GM19395 (cell line): ENCODE measurements around the gene APOBEC2.

ENCODE experiments used
- ATAC-seq: cut with Tn5 transposase; IDR thresholded peaks from one replicate; pipeline ENCODE4 v1.9.1; 2021; ENCODE audit warnings: mild to moderate bottlenecking, moderate library complexity; ENCODE audit not compliant: unreplicated experiment

The APOBEC2 gene

GRCh38 chr6:41037107-41037900 is 15.7 kb upstream of the APOBEC2 start:
- no peak for ATAC-seq

- no peak for ATAC-seq
Measured at GRCh38 chr6:41038205-41038604, 14.8 kb upstream of the APOBEC2 start.

GRCh38 chr6:41039060-41039998 is 13.7 kb upstream of the APOBEC2 start, which contains the start of gene UNC5CL:
UNC5CL (minus strand) TSS chr6:41039221; CDS start chr6:41035074, 4,147 bp downstream.
- no peak for ATAC-seq

GRCh38 chr6:41040101-41040939 is 12.7 kb upstream of the APOBEC2 start:
- no peak for ATAC-seq

- no peak for ATAC-seq
Measured at GRCh38 chr6:41040940-41041536, 12.0 kb upstream of the APOBEC2 start.

- ATAC-seq: no peak
Measured at GRCh38 chr6:41042226-41043055, 10.6 kb upstream of the APOBEC2 start, which contains the start of gene TSPO2. TSPO2 (plus strand) TSS chr6:41042467; CDS start chr6:41042986, 519 bp downstream.

GRCh38 chr6:41043151-41043550 is 9.9 kb upstream of the APOBEC2 start:
- no peak for ATAC-seq

- ATAC-seq: no peak
Measured at GRCh38 chr6:41045664-41046063, 7.3 kb upstream of the APOBEC2 start.

GRCh38 chr6:41046084-41046483 is 6.9 kb upstream of the APOBEC2 start:
- ATAC-seq: no peak

GRCh38 chr6:41047306-41047705 is 5.7 kb upstream of the APOBEC2 start:
- ATAC-seq: no peak

- ATAC-seq: no peak
Measured at GRCh38 chr6:41047745-41048732, 5.0 kb upstream of the APOBEC2 start.

- no peak for ATAC-seq
Measured at GRCh38 chr6:41049521-41049920, 3.5 kb upstream of the APOBEC2 start.

GRCh38 chr6:41049955-41050354 is 3.0 kb upstream of the APOBEC2 start:
- no peak for ATAC-seq

- no peak for ATAC-seq
Measured at GRCh38 chr6:41050536-41050935, 2.5 kb upstream of the APOBEC2 start.

- ATAC-seq: no peak
Measured at GRCh38 chr6:41051873-41052272, 1.1 kb upstream of the APOBEC2 start.

- ATAC-seq: no peak
Measured at GRCh38 chr6:41054511-41054910, 1.5 kb downstream of the APOBEC2 start.

GRCh38 chr6:41055149-41055548 is 2.1 kb downstream of the APOBEC2 start:
- no peak for ATAC-seq

- no peak for ATAC-seq
Measured at GRCh38 chr6:41056768-41057490, 3.9 kb downstream of the APOBEC2 start.
